GM12891 (cell line): ENCODE measurements around the gene IL32.

Experiments used
- POLR2A ChIP-seq: IDR thresholded peaks from 2 replicates; pipeline ENCODE4 v1.6.1; 2011; ENCODE audit warnings: low read depth, low read length, control low read depth
- POLR2AphosphoS5 ChIP-seq: IDR thresholded peaks from 2 replicates; pipeline ENCODE4 v1.6.1; 2011; ENCODE audit warnings: low read depth, low read length, control low read depth

- TF ChIP-seq POLR2A (no peak), POLR2AphosphoS5 (no peak)
These were observed 8.0 kb upstream of the IL32 start for GRCh38 chr16:3057181-3058138.
